Hematopoietic multipotent progenitor cell treated with erythropoietin and hydrocortisone succinate and interleukin-3 and kit ligand, for 4 days (in vitro differentiated cells): ENCODE results near the gene CHD1.

Experiments used
- DNase-seq: peaks from one replicate; pipeline ENCODE4 v3.0.0-alpha.2; 2015

CHD1 gene

DNA sequence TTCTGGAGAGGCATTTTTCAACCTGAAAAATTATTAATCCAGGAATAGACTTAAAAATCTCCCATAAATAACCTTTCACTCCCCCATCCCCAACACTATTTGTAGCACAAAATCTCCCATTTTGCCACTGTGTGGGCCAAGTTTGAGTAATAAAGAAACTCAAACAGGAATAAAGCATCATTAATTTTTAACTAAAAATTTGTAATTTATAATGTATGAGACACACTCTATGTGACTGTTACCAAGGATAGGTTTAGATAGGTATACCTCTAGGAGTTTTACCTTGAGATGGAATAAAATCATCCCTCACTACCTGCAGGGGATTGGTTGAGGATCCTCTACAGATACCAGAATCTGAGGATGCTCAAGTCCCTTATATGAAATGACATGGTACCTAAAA lies 30.1 kb downstream of the CHD1 start:
- no peak for DNase-seq

DNA sequence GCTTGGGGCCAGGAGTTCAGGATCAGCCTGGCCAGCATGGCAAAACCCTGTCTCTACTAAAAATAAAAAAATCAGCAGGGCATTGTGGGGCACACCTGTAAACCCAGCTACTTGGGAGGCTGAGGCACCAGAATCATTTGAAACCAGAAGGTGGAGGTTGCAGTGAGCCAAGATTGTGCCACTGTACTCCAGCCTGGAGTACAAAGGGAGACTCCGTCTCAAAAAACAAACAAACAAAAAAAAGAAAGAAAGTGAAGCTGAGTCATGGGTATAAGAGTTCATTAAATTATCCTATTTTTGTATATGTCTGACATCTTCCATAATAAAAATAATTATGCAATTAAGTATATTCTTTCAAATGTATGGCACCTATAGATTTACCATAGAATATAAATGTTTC lies 37.2 kb downstream of the CHD1 start:
- no peak for DNase-seq

DNA sequence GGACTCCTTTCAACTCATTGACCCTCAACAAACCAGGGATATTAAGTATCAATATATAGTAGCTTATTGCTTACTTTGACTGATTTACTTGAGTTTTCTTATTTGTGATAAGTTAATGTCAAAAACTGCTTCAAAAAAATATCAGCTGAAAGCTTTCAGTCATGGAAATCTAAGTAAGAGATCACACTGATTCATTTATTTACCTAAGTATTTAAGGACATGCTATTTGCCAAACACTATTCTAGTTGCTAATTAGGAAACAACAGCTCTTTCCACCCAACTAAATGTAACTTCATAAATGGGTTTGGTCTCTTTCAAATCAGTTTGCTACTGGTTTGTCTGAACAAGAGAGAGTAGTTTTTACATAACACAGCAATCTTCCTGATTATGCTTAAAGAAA lies 48.2 kb downstream of the CHD1 start:
- no peak for DNase-seq

DNA sequence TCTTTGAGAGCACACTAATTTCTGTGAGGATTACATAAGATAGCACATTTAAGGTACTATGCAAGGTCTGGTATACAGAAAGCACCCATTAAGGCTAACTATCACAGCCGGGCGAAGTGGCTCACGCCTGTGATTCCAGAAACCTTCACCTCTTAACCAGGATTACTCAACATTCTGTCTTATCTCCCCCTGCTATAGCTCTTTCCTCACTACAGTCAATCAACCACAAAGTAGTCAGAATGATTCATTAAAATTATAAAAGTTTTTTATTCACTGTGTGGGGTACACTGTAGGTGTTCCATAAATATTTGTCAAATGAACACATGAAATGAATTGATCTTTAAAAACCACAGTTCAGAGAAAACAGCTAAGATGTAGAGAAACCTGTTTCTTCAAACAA lies 48.7 kb downstream of the CHD1 start:
- peak; percentile 58 for DNase-seq

DNA sequence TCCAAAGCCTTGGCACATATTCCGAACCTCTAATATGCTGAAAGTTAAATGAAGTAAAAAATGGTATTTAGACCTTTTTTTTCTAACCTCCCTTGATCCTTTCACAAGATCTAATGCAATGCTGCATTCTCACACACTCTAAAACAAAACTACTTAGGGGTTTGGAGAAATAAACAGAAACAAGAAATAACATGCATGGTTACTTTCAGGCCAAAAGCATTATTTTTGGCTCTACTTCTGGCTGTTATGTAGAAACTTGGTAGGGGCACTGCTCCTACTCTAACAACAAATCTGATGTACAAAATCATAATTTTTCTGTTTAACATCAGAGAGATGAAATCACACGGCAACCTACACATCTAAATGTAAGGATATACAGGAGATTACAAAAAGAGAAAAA lies 51.2 kb downstream of the CHD1 start:
- no peak for DNase-seq

DNA sequence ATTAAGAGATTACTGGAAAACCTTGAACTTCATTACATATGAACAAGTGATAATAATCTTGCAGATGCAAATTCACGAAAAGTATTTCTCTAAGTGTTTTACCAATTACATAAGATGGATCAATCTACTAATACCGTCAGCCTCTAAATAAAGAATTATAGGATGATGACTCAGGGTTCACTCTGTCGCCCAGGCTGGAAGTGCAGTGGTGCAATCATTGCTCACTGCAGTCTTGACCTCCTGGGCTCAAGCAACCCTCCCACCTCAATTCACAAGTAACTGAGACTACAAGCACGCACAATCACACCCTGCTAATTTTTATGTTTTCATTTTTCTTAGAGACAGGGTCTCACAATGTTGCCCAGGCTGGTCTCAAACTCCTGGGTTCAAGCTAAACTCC lies 56.1 kb downstream of the CHD1 start:
- DNase-seq: no peak

DNA sequence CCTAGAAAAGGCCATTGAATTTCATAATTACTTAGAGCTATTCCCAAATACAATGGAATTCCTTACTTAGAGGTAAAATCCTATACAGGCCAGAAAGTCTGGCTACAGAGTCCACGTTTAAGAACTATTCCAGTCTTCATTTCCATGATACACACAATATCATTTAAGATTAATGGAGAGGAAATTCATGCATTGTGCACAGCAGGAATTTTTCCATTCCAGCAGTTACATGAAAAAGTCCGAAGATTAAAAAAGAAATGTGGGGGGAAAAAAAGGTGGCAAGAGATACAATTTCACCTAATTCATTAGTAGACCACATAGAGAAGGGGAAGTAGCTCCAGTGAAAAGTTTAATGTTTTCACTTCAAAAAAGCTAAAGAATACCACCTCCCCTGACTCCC lies 63.1 kb downstream of the CHD1 start:
- no peak for DNase-seq

DNA sequence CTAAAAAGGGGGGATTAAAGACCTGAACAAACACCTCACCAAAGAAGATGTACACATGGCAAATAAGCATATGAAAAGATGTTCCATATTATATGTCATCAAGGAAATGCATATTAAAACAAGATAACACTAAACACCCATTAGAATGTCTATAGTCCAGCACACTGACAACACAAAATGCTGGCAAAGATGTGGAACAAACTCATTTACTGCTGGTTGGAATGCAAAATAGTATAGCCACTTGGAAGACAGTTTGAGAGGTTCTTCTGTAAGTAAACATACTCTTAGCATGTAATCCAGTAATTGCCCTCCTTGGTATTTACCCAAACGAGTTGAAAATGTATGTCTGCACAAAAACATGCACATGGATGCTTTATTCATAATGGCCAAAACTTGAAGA lies 81.8 kb downstream of the CHD1 start:
- no peak for DNase-seq

DNA sequence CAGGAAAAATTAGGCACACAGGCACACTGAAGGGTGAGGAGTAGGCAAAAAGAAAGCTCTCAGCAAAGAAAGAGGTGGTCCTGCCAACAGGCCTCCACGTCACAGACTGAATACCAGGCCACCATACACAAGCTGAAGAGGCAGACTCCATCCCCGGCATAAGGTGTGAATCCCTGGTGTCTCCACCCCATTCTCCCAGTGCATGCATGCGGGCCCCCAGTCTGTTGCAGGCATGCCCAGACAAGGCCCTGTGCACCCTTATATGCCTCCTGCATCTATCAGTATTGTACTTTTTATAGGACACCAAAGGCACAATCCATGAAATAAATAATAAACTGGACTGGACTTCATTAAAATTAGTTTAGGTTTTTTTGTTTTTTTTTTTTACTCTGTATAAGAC lies 82.3 kb downstream of the CHD1 start:
- no peak for DNase-seq

DNA sequence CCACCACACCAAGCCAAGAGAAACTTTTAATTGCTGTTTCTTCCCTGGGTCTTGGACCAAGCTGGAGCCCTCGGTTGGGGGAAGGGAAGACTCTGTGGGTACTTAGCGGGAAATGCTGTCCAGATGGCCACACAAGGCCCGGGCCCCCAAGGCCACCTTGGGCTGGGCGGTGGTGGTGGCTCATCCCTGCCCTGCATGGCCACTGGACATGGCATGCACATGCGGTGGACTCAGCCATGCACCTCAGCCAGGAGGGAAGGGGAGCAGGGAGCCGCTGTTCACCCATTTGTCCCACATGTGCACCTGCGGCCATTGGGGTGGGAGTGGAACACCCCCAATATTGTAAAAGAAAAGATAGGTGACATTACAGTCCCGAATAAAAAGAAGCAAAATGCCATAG lies 82.9 kb downstream of the CHD1 start:
- DNase-seq: no peak

DNA sequence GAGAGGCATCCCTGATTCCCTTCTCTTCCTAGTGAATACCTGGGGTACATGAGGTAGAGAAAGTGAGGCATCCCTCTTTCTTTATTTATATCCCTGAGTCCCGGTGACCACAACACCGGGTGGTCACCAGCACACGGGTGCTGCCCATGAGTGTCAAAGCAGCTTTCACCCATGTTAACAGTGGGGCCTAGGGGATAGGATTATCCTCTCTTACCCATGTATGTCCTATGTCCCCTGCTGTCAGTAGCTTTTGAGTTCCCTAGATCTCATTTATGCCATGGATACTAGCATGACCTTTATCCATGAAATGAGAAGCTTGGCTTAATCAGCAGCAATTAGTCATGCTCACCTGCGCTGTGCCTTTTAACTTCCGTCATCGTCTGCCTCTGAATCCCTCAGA lies 83.9 kb downstream of the CHD1 start:
- DNase-seq: no peak

DNA sequence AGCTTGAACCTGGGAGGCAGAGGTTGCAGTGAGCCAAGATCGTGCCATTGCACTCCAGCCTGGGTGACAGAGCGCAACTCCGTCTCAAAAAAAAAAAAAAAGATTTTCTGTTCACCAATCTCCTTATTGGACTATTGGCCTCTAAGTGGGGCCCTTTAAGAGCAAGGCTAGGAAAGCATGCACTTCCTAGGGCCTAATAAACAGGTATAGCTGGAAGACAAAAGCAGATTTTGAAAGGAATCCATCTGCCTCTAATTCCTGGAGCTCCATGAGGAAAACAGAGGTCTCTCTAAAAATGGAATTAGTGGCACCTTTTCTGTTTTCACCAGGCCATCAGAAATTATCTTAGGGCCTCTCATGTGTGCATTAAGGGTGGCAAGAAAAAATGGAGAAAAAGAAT lies 85.3 kb downstream of the CHD1 start:
- no peak for DNase-seq

DNA sequence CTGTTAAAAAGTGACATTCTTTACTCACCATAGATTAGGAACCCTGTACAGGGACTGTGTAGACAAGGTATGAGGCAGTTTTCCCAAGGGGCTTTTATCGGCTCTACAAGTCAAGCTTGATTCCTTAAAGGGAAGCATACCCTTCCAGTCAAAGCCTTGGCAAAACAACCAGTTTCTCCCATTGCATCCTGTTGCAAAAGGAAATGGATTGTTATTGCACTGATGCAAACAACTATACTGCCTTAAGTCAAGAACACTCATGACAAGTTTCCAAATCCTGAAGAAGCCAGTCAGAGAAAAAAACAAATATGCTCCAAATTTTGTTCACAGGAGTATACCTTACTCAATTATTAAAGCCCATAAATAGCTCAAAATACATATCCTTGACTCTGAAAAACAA lies 87.9 kb downstream of the CHD1 start:
- no peak for DNase-seq

DNA sequence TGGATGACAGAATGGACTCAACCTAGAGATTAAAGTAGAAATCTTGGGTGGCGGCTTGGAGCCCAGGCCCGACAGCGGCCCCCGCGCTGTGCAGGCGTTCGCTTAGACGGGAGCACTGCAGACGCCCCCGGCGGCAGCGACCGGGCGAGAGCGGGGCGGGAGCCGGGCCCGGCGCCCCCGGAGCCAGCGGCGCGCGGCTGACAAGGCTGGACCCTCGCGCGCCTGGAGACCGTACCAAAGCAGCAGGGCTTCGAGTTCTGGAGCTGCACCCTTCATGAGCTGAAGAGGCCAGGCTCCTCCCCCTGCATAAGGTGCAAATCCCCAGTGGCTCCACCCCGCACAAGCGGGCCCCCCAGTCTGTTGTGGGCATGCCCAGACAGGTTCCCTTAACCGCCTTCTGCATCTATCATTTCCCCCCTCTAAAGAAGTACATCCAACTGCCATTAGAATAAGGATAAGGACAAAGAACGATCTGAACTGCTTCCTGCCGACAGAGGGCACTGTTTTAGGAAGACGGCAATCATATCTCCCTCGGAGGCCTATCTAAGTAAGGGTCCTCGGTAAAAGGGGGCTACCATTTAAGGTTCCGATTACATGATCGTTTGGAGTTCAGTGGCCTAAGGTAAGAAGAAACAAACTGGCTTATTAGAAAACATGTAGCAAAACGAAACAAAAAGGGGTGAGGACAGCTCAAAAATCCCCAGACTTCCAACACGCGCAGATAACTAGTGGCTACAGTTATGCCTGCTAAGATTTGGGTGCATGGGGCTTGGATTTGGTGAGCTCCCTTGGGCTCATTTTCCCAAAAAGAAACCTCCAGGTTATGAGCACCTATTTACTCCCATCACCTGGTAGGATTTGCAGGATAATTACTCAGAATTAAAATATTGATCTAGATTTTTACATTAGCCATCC lies 89.1 kb downstream of the CHD1 start:
- DNase-seq: peak; percentile 52

DNA sequence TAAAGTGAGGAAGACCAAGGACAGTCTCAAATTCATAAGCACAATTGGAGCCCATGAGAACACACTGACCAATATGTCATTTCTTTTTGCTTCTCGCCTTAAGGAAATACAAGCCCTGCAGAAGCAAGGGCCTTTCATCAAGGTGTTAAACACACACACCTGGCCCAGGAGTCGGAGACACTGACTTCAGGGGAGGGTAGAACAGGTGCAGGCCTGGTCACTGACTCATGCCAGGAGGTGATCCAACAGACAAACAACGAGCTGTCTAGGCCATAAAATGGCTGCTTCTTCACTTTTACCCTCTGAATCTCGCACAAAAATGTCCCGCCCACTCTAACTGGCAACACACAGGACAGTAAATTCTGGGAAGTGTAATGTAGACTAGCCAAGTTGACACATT lies 92.6 kb downstream of the CHD1 start:
- DNase-seq: no peak

DNA sequence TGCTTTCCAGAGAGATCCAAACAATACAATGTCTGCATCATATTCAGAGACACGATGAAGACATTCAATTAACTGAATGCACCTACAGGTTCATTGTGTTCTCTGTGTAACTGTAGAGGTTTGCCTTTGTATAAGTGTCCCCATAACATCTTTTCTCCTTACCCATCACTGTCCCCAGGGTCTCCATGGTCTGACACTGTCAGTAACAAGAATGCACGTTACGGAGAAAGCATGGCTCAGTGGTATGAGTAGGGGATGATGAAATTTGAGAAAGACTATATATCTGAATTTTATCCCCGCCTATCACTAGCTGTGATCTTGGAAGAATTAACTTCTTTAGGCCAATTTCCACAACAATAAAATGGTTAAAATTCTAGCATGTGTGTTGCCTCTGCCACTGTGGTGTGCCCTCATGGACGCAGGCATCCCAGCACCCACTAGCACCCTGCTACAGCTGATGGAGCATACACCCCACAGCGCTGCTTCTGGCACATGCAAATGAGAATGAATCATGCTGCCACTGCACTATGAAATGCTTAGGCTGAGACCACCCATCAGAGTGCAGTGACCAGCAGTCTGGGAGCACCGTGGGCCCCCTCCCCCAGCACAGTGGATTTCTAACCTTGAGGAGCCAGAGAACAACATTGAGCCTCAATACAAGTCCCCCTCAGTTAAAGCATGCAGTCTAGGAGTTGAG lies 101.1 kb downstream of the CHD1 start:
- no peak for DNase-seq

DNA sequence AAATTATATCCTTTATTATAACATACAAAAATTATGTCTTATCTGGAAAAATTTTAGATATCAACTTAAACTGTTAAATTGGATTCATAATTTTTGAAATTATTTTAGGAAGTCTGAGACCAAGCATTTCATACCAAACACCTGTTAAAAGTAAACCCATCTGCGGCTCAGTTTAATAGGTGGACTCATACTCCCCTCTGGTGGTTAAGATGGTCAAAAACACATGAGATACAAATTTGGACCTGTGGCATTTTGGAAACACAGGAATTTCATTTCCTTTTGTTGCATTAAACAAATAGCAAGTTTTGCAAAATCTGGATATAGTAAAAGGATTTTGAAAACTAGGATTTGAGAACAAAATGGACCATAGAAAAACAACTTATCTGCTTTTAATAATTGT lies 101.6 kb downstream of the CHD1 start:
- peak; percentile 54 for DNase-seq

DNA sequence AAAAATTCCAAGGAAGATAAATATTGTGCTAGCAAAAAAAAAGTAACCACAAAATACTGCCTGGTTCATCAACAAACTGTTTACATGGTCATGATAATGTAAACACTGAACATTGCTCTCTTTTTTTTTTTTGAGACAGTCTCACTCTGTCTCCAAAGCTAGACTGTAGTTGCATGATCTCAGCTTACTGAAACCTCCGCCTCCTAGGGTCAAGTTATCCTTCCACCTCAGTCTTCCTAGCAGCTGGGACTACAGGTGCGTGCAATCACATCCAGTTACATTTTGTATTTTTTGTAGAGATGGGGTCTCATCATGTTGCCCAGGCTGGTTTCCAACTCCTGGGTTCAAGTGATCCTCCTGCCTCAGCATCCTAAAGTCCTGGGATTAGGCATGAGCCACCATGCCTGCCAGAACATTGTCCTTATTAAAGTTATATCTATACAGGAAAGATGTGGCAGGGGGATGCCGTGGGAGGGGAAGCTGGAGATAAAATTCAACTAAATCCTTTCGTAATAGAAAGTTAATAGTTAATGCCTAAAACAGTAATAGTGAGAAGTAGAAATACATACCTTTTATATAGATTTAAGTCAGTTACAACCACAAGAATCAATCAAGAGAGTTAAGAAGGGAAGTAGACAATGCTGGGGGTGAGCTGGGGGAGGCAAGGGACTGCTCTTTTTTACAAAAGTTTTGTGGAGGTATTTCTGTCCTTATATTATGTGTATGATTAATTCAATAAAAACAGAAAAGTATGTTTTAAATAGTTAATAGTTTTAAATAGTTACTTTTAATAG lies 103.0 kb downstream of the CHD1 start:
- no peak for DNase-seq

DNA sequence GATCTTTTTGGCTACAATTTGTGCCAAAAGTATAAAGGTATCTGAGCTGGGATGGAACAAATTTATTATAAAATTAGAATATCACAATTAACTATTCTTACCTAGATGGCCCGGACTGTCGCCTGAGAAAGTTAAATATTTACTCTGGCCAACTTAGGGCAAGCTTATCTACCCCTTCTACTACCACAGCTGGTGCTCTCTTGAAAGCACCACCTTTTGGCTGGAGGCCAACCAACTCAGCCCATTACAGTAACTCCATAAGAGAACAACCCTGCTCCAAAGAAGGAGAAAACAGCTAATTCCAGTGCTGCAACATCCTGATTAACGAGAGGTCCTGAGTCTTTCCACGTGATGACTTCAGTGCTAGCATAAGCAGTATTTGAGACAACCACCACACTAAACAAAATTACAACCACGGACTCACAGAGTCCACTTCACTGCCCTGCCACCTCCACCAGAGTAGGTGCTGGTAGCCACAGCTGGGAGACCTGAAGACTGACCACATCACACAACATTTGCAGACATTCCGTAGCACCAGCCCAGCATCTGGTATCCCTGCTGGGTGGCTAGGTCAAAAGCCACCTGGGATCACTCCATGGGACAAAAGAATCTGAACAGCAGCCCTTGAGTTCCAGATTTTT lies 112.1 kb downstream of the CHD1 start:
- DNase-seq: peak; percentile 56

DNA sequence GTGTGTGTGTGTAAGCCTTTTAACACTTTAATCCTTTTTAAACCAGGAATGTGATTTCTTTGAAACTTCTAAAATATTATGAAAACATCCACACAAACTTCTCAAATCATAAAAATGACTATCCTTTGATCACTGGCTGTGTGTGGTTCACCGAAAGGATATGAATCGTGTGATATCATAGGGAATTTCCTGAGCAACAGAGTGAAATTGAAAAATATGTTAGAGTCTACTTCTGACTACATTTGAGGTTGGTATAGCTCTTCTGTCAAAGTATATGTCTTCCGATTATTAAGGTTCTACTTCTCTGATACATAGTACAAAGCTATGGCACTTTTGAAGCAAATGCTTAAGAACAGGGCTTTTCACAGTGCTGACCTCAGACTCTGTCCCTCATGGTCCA lies 115.1 kb downstream of the CHD1 start:
- no peak for DNase-seq

DNA sequence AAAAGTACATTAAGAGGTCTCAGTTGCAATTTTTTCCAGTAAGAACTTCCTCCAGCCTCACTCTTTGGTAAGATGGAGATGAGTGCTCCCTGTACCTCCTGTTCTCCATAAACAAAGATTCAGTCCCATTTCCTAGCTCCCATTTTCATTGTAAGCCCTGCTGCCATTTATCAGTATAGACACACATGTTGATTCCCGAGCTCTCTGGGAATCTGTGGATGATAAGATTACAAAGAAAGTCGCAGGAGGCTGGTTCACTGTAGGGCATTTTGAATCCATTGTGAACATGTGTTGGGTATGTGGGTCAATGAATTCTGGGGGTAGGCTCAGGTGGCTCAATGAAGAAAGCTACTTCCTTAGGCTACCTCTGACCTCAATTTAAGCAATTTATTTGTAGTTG lies 118.6 kb downstream of the CHD1 start:
- DNase-seq: no peak

DNA sequence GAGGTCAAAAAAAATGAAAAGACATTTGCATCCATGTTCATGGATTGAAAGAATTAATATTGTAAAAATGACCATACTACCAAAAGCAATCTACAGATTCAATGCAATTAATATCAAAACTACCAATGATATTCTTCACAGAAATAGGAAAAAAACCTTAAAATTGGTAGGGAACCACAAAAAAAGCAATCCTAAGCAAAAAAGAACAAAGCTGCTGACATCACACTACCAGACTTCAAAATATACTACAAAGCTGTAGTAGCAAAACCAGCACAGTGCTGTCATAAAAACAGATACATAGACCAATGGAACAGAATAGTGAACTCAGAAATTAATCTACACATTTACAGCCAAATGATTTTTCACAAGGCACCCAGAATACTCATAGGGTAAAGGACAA lies 121.0 kb downstream of the CHD1 start:
- no peak for DNase-seq

DNA sequence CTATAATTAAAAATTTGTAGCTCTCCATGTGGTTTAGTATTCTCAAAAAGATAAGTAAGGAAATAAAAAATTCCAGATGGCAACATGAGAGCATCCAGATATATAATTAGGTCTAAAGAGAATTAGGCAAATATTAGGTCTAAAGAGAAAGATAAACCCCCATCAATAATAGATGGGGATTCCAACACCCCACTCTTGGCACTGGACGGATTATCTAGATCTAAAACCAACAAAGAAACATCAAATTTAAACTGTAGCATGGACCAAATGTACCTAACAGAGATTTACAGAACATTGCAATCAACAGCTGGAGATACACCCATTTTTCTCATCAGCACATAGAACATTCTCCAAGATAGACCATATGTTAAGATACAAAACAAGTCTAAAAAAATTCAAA lies 123.7 kb downstream of the CHD1 start:
- DNase-seq: no peak
